Measurements from ENCODE around the gene GP1BB.
"Not testable (repeated sequence)": the region's sequence is repeated elsewhere in the genome, so short reads cannot be mapped to it uniquely, and the experiment has no call there.

Gene GP1BB

DNA sequence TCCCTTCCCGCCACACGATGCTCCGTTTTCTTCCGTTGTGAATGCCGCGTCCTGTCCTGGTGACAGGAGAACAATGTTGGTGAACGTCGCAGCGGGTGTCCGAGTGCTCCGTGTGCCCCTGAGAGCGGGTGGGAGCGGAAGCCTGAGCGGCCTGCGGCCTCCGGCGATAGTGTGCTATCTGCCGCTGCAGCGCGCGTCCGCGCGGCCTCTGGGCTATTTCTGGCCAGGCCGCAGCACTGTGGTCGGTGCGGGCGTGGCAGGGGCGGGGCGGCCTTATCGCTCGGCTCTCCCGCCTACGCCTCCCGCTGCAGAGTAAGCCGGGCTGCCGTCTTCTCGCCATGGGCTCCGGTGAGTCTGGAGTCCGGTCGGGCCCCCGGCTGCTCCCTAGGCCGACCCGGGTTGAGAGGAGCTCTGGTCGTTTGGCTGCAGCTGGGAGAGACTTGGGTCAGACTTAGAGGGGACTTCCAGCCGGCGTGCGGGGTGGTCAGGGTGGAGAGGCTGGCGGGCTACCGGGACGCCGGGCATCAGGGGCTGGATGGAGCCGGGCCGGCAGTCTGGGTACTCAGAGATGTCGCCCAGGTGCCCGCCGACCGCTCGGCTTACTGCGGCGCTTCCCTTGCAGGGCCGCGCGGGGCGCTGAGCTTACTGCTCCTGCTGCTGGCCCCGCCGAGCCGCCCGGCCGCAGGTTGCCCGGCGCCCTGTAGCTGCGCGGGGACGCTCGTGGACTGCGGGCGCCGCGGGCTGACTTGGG, at the start of gene GP1BB:
Gene GP1BB, plus strand, starts transcription at position 308 of the 751 bp plus-strand sequence. Its CDS starts 31 bp downstream, at position 339.
- no peak for DNase-seq (ENCODE audit: low read depth, low spot score)

DNA sequence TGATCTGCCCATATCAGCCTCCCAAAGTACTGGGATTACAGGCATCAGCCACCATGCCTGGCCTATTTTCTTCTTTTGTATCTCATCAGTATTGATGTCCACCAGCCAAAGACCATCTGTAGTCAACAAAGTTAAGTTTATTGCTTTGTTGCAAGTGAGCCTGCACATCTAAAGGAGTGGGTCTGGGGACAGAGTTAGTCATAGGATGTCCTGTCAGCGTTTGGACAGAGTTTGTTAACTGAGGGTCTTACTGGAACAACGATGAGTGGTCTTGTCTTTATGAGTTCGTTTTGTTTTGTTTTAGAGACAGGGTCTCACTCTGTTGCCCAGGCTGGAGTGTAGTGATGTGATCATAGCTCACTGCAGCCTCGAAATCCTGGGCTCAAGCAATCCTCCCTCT, 49.7 kb upstream of the GP1BB start:
- DNase-seq (ENCODE audit: low read depth, low spot score): no peak

- no peak for DNase-seq (ENCODE audit: low read depth, low spot score)
These were observed 49.0 kb upstream of the GP1BB start for GRCh38 chr22:19674129-19674928.

- DNase-seq (ENCODE audit: low read depth, low spot score): no peak
These were observed 48.4 kb upstream of the GP1BB start for GRCh38 chr22:19674929-19675253.

DNA sequence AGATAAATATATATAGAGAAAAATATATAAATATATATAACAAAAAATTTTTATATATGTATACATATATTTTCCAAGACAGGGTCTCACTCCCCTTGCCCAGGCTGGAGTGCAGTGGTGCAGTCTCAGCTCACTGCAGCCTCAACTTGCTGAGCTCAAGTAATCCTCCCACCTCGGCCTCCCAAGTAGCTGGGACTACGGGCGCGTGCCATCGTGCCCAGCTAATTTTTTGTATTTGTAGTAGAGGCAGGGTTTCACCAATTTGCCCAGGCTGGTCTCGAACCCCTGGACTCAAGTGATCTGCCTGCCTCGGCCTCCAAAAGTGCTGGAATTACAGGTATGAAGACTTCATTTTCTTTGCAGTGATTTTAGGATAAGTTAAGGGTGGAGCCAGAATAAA, 47.9 kb upstream of the GP1BB start:
- no peak for DNase-seq (ENCODE audit: low read depth, low spot score)

- DNase-seq (ENCODE audit: low read depth, low spot score): not testable (repeated sequence)
These were observed 46.9 kb upstream of the GP1BB start for GRCh38 chr22:19676437-19676836.

DNA sequence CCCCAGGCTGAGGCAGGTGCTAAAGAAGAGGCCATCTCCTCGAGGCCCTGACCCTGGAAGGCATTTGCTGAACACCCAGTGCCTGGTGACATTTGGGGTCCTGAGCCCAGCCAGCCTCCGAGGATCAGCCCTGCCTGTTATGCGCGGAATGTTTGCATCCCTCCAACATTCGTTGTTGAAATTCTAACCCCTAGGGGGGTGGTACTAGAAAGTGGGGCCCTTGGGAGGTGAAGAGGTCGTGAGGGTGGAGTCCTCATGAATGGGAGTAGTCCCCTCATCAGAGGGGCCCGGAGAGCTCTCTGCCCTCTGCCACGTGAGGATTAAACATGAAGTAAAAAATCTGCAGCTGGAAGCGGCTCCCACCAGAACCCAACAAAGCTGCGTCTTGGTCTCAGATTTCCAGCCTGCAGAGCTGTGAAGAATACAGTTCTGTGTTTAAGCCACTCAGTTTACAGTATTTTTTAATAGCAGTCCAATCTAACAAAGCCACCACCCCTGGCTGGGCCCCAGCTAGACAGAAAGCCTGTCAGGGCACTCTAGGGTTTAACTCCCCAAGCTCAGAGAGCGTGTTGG, 44.3 kb upstream of the GP1BB start:
- no peak for DNase-seq (ENCODE audit: low read depth, low spot score)

DNA sequence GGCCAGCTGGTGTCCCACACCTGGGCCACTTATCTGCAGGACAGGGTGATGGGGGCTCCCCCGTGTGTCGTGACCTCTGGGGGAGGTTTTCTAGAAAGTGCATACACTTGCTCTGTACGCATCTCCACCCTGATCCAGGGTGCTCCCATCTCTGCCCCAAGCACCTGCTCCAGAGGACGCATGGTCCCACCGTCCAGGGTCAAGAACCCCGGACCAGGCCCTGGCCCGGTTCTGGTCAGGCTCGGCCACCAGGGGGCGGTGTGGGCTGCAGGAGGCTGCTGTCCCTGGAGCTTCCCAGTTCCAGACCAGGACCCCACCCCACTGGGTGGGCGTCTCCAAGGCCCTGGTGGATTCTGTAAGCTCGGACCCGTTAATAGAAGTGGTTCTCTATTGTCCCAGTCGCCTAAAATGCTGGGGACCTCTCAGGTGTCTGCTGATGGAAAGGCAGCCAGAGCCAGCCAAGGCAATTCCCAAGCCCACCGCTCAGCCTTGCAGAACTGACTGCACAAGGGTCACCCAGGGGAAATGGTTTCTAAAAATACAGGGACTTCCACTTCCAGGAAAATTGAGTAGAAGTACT, 43.7 kb upstream of the GP1BB start:
- no peak for DNase-seq (ENCODE audit: low read depth, low spot score)

GRCh38 chr22:19680287-19680881, 43.0 kb upstream of the GP1BB start:
- DNase-seq (ENCODE audit: low read depth, low spot score): no peak

GRCh38 chr22:19680911-19681862, 42.2 kb upstream of the GP1BB start:
- DNase-seq (ENCODE audit: low read depth, low spot score): no peak

DNA sequence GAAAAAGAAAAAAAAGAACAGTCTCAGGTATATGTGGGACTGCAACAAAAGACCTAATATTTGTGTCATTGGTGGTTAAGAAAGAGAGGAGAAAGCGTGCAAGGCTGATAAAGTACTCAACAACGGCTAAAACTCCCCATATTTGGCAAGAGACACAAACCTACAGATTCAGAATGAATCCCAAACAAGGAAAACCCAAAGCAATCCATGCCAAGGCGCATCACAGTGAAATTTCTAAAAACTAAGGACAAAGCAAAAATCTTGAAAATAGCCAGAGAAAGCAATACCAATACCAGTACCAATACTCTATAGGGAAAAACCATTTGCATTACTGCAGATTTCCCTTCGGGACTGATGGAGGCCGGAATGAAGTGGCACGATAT, 41.5 kb upstream of the GP1BB start:
- no peak for DNase-seq (ENCODE audit: low read depth, low spot score)

DNA sequence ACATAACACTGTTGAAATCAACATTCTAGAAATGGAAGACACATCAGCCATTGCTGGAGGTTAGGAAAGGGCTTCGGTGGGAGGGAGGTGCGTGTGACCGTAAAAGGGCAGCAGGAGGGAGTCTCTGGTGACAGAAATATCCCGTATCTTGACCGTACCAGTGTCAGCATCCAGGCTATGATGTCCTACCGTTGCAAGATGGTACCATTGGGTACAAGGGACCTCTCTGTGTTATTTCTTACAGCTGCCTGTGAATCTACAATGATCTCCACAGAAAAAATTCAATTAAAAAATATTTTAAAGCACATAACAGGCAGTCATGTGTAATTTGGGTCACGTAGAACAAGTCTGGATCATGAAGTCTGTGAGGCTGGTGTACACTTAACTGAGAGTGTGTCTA, 36.4 kb upstream of the GP1BB start:
- no peak for DNase-seq (ENCODE audit: low read depth, low spot score)

DNA sequence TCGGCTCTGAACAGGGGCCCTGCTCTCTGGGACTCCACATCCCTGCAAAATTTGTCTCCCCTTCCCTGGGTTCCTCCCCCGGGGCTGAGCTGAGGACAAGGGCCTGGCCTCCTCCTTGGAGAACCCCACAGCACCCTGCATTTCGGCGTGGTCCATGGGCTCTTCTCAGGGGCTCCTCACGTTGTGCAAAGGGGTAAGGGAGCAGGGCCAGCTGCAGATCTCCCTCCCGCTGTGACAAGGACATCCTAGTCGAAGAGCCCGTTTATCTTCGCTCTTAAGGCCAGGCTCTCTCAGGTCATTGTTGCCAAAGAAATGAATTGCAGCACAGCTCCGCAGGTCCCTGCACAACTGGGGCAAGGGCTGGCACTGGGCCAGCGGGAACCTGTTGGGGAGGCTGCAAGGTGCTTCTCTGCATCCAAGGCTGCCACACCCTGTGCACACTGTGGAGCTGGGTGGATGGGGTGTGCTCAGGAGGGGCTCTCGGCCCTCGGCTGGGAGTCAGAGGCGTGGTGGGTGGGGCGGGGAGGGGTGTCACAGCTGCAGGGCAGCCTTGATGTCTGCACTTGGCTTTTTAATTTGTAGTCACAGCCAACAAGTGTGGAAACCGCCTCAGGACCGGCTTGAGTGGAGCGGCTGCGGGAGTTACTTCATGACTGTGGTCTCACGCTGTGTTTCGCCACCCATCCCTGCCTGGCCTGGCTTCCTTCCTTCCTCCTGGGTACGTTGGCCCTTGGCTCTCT, 35.6 kb upstream of the GP1BB start:
- no peak for DNase-seq (ENCODE audit: low read depth, low spot score)

DNA sequence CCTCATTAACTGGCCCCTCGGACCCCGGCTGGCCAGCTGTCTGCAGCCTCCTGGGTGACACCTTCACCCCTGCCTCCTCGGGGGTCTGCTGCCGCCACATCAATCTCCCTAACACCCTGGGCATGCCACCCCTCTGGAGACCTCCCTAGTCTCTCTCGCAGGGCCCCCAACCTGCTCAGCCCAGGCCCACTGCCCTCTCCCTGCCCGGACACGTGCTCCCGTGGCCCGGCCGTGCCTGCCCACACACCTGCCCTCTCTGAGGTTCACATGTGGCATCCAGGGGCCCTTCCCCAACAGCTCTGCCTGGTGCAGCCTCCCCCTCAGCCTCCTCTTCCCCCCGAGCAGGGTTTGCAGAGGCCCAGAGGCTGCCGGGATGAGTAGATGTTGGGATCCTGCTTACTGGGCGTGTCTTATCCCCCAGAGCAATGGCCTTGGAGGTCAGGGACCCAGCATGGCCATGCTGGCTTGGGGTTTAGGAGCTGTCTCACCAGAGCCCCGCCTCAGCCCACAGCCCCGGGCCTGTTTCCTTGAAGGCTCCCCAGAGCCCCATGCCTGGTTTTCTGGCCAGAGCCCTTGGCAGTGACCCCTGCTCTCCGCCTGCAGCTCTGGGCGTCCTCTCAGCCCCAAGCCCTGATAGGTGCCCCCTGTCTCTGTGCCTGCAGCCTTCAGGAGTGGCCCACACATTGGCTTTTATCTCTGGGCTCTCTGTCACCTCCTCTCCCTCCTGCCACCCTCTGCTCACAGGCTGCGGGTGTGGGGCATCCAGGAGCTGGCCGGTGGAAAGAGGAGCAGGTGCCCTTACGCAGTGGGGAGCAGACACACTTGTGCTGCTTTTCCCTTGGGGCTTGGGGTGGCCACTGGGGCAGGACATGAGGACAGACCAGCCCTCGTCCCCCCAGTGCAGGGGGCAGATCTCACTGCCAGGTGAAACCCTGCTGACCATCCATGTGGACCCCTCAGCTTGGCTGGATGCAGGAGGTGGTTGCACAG, 34.7 kb upstream of the GP1BB start:
- no peak for DNase-seq (ENCODE audit: low read depth, low spot score)

DNA sequence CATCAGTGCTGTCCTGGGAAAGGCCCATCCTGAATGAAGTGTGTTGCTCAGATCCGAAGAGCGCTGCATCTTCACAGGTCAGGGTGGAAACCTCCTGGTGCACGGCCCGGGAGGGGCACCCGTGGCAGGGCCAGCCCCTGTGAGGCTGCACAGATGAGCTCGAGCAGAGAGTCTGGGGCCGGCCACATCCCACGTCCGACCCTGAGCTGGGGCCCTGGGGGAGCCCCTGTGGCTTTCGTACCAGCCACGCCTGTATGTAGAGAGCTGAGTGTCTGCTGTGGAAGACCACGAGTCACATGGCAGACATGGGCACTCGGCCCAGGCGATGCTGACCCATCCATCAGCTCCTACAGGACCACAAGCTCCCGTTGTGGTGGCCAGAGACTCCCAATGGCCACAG, 33.9 kb upstream of the GP1BB start:
- no peak for DNase-seq (ENCODE audit: low read depth, low spot score)

- DNase-seq (ENCODE audit: low read depth, low spot score): no peak
These were observed 32.2 kb upstream of the GP1BB start for GRCh38 chr22:19691007-19691720.

GRCh38 chr22:19691721-19692341, 31.5 kb upstream of the GP1BB start:
- DNase-seq (ENCODE audit: low read depth, low spot score): no peak

GRCh38 chr22:19693581-19693980, 29.8 kb upstream of the GP1BB start:
- DNase-seq (ENCODE audit: low read depth, low spot score): no peak
